Smooth muscle cell (in vitro differentiated cells): Measurements from ENCODE around the gene CD99L2. TPM values are rescaled to one million over a fixed set of nuclear protein-coding genes. Genes with fewer than 3 reads are reported as not detected.

Experiments used
- DNase-seq: peaks from one replicate; lab custom pipeline; 2025; ENCODE audit not compliant: unreplicated experiment; lab: John Stamatoyannopoulos, UW
- H2AFZ ChIP-seq: fragments of 200-600 bp; sonication (generic); 2 replicates; pipeline ENCODE4 v1.6.0; 2016; ENCODE audit warnings: antibody characterized with exemption, low read depth, mild to moderate bottlenecking
- H3F3A ChIP-seq: fragments of 200-600 bp; sonication (generic); 2 replicates; pipeline ENCODE4 v1.6.0; 2017; ENCODE audit warnings: antibody characterized with exemption, low read depth
- H3K27ac ChIP-seq: fragments of 200-600 bp; sonication (generic); 2 replicates; pipeline ENCODE4 v1.5.1; 2016; ENCODE audit warnings: low read depth, mild to moderate bottlenecking
- H3K27me3 ChIP-seq: fragments of 200-600 bp; sonication (generic); 2 replicates; pipeline ENCODE4 v1.6.1; 2016; ENCODE audit warnings: low read depth, mild to moderate bottlenecking
- H3K36me3 ChIP-seq: fragments of 200-600 bp; sonication (generic); 2 replicates; pipeline ENCODE4 v1.5.1; 2016; ENCODE audit warnings: low read depth
- H3K4me1 ChIP-seq: fragments of 200-600 bp; sonication (generic); 2 replicates; pipeline ENCODE4 v1.5.1; 2016; ENCODE audit warnings: low read depth
- H3K4me2 ChIP-seq: fragments of 200-600 bp; sonication (generic); 2 replicates; pipeline ENCODE4 v1.6.0; 2016; ENCODE audit warnings: mild to moderate bottlenecking
- H3K4me3 ChIP-seq: fragments of 200-600 bp; sonication (generic); 2 replicates; pipeline ENCODE4 v1.5.1; 2016; ENCODE audit warnings: mild to moderate bottlenecking
- H3K79me2 ChIP-seq: fragments of 200-600 bp; sonication (generic); 2 replicates; pipeline ENCODE4 v1.6.0; 2016; ENCODE audit warnings: low read depth, mild to moderate bottlenecking
- H3K9ac ChIP-seq: fragments of 200-600 bp; sonication (generic); 2 replicates; pipeline ENCODE4 v1.6.0; 2016; ENCODE audit warnings: low read depth
- H3K9me3 ChIP-seq: fragments of 200-600 bp; sonication (generic); replicated peaks from 2 replicates; pipeline ENCODE4 v1.5.1; 2016; ENCODE audit warnings: low read depth
- H4K20me1 ChIP-seq: fragments of 200-600 bp; sonication (generic); 2 replicates; pipeline ENCODE4 v1.6.0; 2016; ENCODE audit warnings: low read depth
- WGBS: methylation state at CpG from one replicate; pipeline ENCODE4 v1.1.7; 2016; ENCODE audit warnings: low lambda C conversion rate; 5-methylcytosine and 5-hydroxymethylcytosine counted together
- polyA plus RNA-seq: library from polyadenylated mRNA; unstranded; fragments of >200 nt; fragmentation: Nextera tagmentation; extraction: Ambion mirVana; gene quantifications from 2 replicates; pipeline ENCODE4 v1.2.1, GENCODE V29; 2016
- total RNA-seq: library from RNA; depleted of rRNA; stranded (reverse); fragments of >200 nt; gene quantifications from 2 replicates; pipeline ENCODE4 v1.2.3, GENCODE V29; 2014
- TF ChIP-seq, protein P1 (sequence below): fragments of 200-600 bp; sonication (generic); IDR thresholded peaks from 2 replicates; pipeline ENCODE4 v1.5.1; 2017; ENCODE audit warnings: borderline replicate concordance, mild to moderate bottlenecking, antibody characterized with exemption; ENCODE audit not compliant: insufficient read depth, poor library complexity, severe bottlenecking

The CD99L2 gene
- total and polyA plus RNA-seq, 2 experiments from 2014 or later = 43.7 to 44.6 TPM

- 92% methylated on average over 36 of the region's 36 CpGs for WGBS
- no peak for DNase-seq
- no peak overlapping the region for H3K27ac ChIP-seq
Observed at GRCh38 chrX:150762258-150763165, 136.0 kb downstream of the CD99L2 start.

GRCh38 chrX:150761819-150762216 is 136.7 kb downstream of the CD99L2 start:
- Histone ChIP-seq H4K20me1 (no peaks in the 10 kb centered on the region), H3K27me3 (no peaks in the 10 kb centered on the region), H3K4me3 (no peak overlapping the region), H3K79me2 (no peaks in the 10 kb centered on the region), H3F3A (peaks cover 6% of the 10 kb centered on the region), H3K4me1 (no peaks in the 10 kb centered on the region), H3K4me2 (no peak overlapping the region), H3K9ac (no peak overlapping the region), H2AFZ (no peak overlapping the region), H3K9me3 (no peaks in the 10 kb centered on the region), H3K27ac (no peak overlapping the region), H3K36me3 (no peaks in the 10 kb centered on the region)
- DNase-seq = no peak
- 86% methylated on average over 8 of the region's 8 CpGs for WGBS
- TF ChIP-seq, protein P1, sequence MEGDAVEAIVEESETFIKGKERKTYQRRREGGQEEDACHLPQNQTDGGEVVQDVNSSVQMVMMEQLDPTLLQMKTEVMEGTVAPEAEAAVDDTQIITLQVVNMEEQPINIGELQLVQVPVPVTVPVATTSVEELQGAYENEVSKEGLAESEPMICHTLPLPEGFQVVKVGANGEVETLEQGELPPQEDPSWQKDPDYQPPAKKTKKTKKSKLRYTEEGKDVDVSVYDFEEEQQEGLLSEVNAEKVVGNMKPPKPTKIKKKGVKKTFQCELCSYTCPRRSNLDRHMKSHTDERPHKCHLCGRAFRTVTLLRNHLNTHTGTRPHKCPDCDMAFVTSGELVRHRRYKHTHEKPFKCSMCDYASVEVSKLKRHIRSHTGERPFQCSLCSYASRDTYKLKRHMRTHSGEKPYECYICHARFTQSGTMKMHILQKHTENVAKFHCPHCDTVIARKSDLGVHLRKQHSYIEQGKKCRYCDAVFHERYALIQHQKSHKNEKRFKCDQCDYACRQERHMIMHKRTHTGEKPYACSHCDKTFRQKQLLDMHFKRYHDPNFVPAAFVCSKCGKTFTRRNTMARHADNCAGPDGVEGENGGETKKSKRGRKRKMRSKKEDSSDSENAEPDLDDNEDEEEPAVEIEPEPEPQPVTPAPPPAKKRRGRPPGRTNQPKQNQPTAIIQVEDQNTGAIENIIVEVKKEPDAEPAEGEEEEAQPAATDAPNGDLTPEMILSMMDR = no peak

More at GRCh38 chrX:150762258-150763165, 136.0 kb downstream of the CD99L2 start:
- Histone ChIP-seq H3F3A (peaks cover 8% of the 10 kb centered on the region), H3K27me3 (no peaks in the 10 kb centered on the region), H3K79me2 (no peaks in the 10 kb centered on the region), H3K4me1 (no peaks in the 10 kb centered on the region), H3K36me3 (no peaks in the 10 kb centered on the region), H3K4me2 (no peak overlapping the region), H3K4me3 (no peak overlapping the region), H4K20me1 (no peaks in the 10 kb centered on the region), H3K9me3 (no peaks in the 10 kb centered on the region), H3K9ac (no peak overlapping the region), H2AFZ (no peak overlapping the region)
- TF ChIP-seq, protein P1 = no peak

GRCh38 chrX:150761176-150761818 is 137.2 kb downstream of the CD99L2 start:
- Histone ChIP-seq H3K79me2 (no peaks in the 10 kb centered on the region), H3K27ac (no peak overlapping the region), H3K9ac (no peak overlapping the region), H3K4me3 (no peak overlapping the region), H3K4me1 (no peaks in the 10 kb centered on the region), H3K36me3 (no peaks in the 10 kb centered on the region), H3K27me3 (no peaks in the 10 kb centered on the region), H2AFZ (no peak overlapping the region), H4K20me1 (no peaks in the 10 kb centered on the region), H3K9me3 (no peaks in the 10 kb centered on the region), H3K4me2 (no peak overlapping the region), H3F3A (peaks cover under 1% of the 10 kb centered on the region)
- TF ChIP-seq, protein P1 = no peak
- 66% methylated on average over 7 of the region's 7 CpGs for WGBS
- no peak for DNase-seq
